Dermis blood vessel endothelial cell (primary cell): ENCODE data around the gene ZFP92. TPM values are rescaled to one million over a fixed set of nuclear protein-coding genes. Genes with fewer than 3 reads are reported as not detected.

Experiments used
- DNase-seq: peaks from one replicate; pipeline ENCODE4 v3.0.0; 2010
- total RNA-seq: library from RNA; depleted of rRNA; stranded (reverse); fragments of >200 nt; gene quantifications from 2 replicates; pipeline ENCODE4 v1.2.3, GENCODE V29; 2014

The ZFP92 gene
- total RNA-seq, 1 donor from 2014 or later: 0.51 TPM

DNA sequence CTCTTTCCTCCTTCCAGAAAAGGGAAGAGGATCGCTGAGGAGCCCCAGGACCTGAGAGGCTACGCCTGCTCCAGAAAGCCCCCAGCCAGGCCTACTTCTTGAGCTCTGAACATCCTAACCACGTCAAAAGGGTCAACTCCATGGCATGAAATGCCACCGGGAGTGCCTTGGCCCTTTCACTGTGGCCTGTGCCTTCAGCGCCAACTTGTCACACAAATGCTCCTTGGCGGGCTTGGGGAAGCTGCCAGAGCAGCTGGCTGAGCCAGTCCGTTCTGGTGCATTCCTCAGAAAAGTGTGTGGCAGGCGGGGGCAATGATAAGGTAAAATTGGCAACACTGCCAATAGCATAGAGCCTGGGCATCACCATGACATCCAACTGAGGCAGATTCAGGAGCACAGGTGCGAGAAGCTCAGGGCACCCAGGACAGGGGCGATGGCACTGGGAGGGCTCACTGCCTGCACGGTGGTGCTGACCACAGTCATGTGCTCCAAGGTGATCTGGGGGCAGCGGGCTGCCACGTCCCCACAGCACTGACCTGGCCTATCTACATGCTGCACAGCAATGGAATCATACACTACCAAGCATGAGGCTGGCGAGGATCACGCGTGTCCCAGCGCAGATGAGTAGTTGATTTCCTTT is 46.7 kb downstream of the ZFP92 start:
- DNase-seq: no peak

DNA sequence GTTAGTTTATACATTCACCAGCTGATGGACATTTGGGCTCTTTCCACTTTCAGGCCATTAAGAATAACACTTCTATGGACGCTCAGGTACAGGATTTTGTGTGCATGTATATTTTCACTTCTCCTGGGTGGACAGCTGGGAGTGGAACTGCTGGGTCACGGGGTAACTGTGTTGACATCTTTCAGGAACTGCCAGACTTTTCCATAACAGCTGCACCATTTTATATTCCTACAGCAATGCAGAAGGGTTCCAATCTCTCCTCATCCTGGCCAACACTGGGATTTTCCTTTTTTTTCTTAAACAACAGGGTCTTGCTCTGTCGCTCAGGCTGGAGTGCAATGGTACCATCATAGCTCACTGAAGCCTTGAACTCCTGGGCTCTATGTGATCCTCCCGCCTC is 47.2 kb downstream of the ZFP92 start:
- no peak for DNase-seq

DNA sequence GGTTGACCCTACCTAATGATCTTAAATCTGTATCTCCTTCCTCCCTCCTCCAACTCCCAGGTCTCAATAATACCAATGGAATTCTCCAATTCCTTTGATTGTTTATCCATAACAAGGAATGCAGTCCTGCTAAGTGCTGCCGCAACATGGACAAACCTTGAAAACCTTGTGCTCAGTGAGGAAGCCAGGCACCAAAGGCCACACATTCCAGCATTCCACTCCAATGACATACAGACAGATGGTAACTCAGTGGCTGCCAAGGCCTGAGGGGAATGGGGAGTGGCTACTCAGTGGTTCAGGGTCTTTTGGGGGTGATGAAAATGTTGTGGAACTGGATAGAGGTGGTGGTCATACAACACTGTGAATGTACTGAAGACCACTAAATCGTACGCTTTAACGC is 48.7 kb downstream of the ZFP92 start:
- peak; percentile 73 for DNase-seq

DNA sequence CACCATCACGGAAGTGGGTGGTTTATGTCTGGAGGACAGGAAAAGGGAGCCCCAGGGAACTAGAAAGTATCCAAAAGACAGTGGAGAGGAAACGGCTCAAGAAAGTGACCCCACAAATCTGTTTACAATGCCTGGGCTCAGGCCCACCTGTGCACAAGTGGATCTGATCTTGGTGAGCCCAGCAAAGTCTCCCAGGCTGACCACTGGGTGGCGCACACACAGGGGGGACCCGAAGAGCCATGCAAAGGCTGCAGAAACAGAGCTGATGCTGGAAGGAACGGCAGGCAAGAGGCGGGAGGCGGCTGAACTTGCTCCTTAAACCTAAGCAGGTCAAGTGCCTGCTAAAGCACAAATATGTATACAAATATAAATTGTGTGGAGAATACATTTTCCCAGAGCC is 49.6 kb downstream of the ZFP92 start:
- DNase-seq: peak; percentile 71

Other genes with a start within 250 kb of the ZFP92 start
- gene MAGEA1, start 232.2 kb upstream of the ZFP92 start, total RNA-seq: not detected in 2 replicates
- not detected in 2 replicates for gene PNMA6F, start 89.7 kb upstream of the ZFP92 start, total RNA-seq
- 5.3 and 7.3 TPM in 2 replicates for gene ZNF275, start 77.3 kb upstream of the ZFP92 start, total RNA-seq
- gene PNMA6E, start 10.1 kb upstream of the ZFP92 start, total RNA-seq: not detected in 2 replicates
- gene TREX2, start 34.6 kb downstream of the ZFP92 start, total RNA-seq: 0.19 and 4.1 TPM in 2 replicates
- gene HAUS7, start 59.1 kb downstream of the ZFP92 start, total RNA-seq: 14.5 and 21.5 TPM in 2 replicates
- 27.4 and 53.9 TPM in 2 replicates for gene BGN, start 83.5 kb downstream of the ZFP92 start, total RNA-seq
- gene ATP2B3, start 106.2 kb downstream of the ZFP92 start, total RNA-seq: under 0.01 TPM in 1 of 2 replicates, not detected in the other
- gene CCNQ, start 187.7 kb downstream of the ZFP92 start, total RNA-seq: 27.0 and 42.4 TPM in 2 replicates
- 0.05 and 0.17 TPM in 2 replicates for gene DUSP9, start 235.7 kb downstream of the ZFP92 start, total RNA-seq